GM12878 (cell line): ENCODE measurements around the gene TXNRD1.

Experiments used
- BACH1 ChIP-seq: fragments of 450-650 bp; IDR thresholded peaks from 2 replicates; pipeline ENCODE4 v1.6.1; 2017; ENCODE audit warnings: mild to moderate bottlenecking, borderline replicate concordance
- CTCF ChIP-seq, 3 experiments: IDR thresholded peaks in 2 of 3; conservative IDR thresholded peaks in 1 of 3; 2 replicates each; pipeline ENCODE4 v1.5.1; 2011; ENCODE audit warnings: low read depth in 3 of 3, low read length in 3 of 3, mild to moderate bottlenecking in 3 of 3, control low read depth in 2 of 3, moderate library complexity in 2 of 3, inconsistent platforms in 1 of 3, mixed read lengths in 1 of 3; ENCODE audit not compliant: control insufficient read depth in 2 of 3, insufficient read depth in 1 of 3; ENCODE audit errors: extremely low read depth in 1 of 3
- EZH2 ChIP-seq: IDR thresholded peaks from 2 replicates; pipeline ENCODE4 v1.6.1; 2012; ENCODE audit warnings: low read depth, mild to moderate bottlenecking, control low read depth, inconsistent platforms, low read length, borderline replicate concordance; ENCODE audit not compliant: control insufficient read depth
- HDGF ChIP-seq: fragments of 450-650 bp; IDR thresholded peaks from 2 replicates; pipeline ENCODE4 v1.6.1; 2016; ENCODE audit warnings: antibody characterized with exemption
- MEF2A ChIP-seq: IDR thresholded peaks from 2 replicates; pipeline ENCODE4 v1.6.1; 2011; ENCODE audit warnings: low read depth, mild to moderate bottlenecking, low read length, moderate library complexity; ENCODE audit not compliant: insufficient read depth
- MYC ChIP-seq: IDR thresholded peaks from 2 replicates; pipeline ENCODE4 v1.6.1; 2011; ENCODE audit warnings: mild to moderate bottlenecking, low read length, moderate library complexity, inconsistent platforms; ENCODE audit not compliant: insufficient read depth, insufficient replicate concordance, insufficient read length, severe bottlenecking
- POLR2AphosphoS2 ChIP-seq: IDR thresholded peaks from 2 replicates; pipeline ENCODE4 v1.6.1; 2011; ENCODE audit warnings: low read depth, mild to moderate bottlenecking, low read length, improper control_type of control experiment, moderate library complexity
- SPI1 ChIP-seq: IDR thresholded peaks from 2 replicates; pipeline ENCODE4 v1.6.1; 2011; ENCODE audit warnings: low read depth, mild to moderate bottlenecking, low read length, moderate library complexity, borderline replicate concordance; ENCODE audit not compliant: insufficient read depth
- TF ChIP-seq, protein P1 (sequence below): fragments of 450-650 bp; formaldehyde crosslinking; IDR thresholded peaks from 2 replicates; pipeline ENCODE4 v1.4.0; 2022; ENCODE audit warnings: mild to moderate bottlenecking, moderate library complexity

GRCh38 chr12:104381341-104381730 lies 165.8 kb downstream of the TXNRD1 start:
- TF ChIP-seq CTCF (IDR thresholded peaks at IDR 0.05 in 2 of 3, conservative IDR thresholded peaks at IDR 0.05 in 1 of 3; ENCODE audit: control insufficient read depth in 2 of 3, extremely low read depth in 1 of 3, insufficient read depth in 1 of 3, low read depth in 3 of 3, low read length in 3 of 3) (no peak), BACH1 (no peak), SPI1 (no peak), POLR2AphosphoS2 (no peak), EZH2 (no peak), HDGF (no peak), MYC (no peak), MEF2A (no peak)
- TF ChIP-seq, protein P1, sequence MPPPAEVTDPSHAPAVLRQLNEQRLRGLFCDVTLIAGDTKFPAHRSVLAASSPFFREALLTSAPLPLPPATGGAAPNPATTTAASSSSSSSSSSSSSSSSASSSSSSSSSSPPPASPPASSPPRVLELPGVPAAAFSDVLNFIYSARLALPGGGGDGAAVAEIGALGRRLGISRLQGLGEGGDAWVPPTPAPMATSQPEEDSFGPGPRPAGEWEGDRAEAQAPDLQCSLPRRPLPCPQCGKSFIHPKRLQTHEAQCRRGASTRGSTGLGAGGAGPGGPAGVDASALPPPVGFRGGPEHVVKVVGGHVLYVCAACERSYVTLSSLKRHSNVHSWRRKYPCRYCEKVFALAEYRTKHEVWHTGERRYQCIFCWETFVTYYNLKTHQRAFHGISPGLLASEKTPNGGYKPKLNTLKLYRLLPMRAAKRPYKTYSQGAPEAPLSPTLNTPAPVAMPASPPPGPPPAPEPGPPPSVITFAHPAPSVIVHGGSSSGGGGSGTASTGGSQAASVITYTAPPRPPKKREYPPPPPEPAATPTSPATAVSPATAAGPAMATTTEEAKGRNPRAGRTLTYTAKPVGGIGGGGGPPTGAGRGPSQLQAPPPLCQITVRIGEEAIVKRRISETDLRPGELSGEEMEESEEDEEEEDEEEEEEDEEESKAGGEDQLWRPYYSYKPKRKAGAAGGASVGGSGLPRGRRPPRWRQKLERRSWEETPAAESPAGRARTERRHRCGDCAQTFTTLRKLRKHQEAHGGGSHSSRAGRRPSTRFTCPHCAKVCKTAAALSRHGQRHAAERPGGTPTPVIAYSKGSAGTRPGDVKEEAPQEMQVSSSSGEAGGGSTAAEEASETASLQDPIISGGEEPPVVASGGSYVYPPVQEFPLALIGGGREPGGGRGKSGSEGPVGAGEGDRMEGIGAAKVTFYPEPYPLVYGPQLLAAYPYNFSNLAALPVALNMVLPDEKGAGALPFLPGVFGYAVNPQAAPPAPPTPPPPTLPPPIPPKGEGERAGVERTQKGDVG (CRISPR knock-in tag): no peak
